Muscle of back (tissue), 10 donors: ENCODE data around the gene PACSIN3. TPM values are rescaled to one million over a fixed set of nuclear protein-coding genes. Genes with fewer than 3 reads are reported as not detected.

Source experiments
- polyA plus RNA-seq, 10 donors: library from polyadenylated mRNA; unstranded; fragments of 120-200 nt; gene quantifications; one replicate each; pipeline ENCODE4 v1.2.1, GENCODE V29; 2013; ENCODE audit not compliant: insufficient read length in 10 of 10

Gene PACSIN3
- polyA plus RNA-seq, 10 donors = 108 to 215 (median 190) TPM

Other genes with a start within 250 kb of the PACSIN3 start
- 10 to 100 TPM; 17.9 to 28.6 (median 20.0) TPM for gene CSTPP1, start 249.7 kb downstream of the PACSIN3 start, polyA plus RNA-seq
- 10 to 100 TPM; 54.1 to 88.7 (median 65.4) TPM for gene ARFGAP2, start 9.6 kb downstream of the PACSIN3 start, polyA plus RNA-seq
- 10 to 100 TPM; 10.8 to 16.7 (median 12.4) TPM for gene DDB2, start 28.5 kb upstream of the PACSIN3 start, polyA plus RNA-seq
- gene ACP2, start 62.4 kb upstream of the PACSIN3 start, polyA plus RNA-seq = 10 to 100 TPM; 17.0 to 30.9 (median 24.6) TPM
- 10 to 100 TPM; 12.6 to 21.7 (median 15.0) TPM for gene NR1H3, start 71.6 kb upstream of the PACSIN3 start, polyA plus RNA-seq
- 10 to 100 TPM; 23.9 to 33.1 (median 29.8) TPM for gene MADD, start 83.7 kb upstream of the PACSIN3 start, polyA plus RNA-seq
- gene MYBPC3, start 166.3 kb upstream of the PACSIN3 start, polyA plus RNA-seq = 1 to 10 TPM in 2 of 10 donors, under 1 TPM in 8; 0.05 to 1.3 (median 0.29) TPM
- gene SPI1, start 192.1 kb upstream of the PACSIN3 start, polyA plus RNA-seq = 1 to 10 TPM; 4.4 to 8.0 (median 5.4) TPM
- 10 to 100 TPM; 27.0 to 48.6 (median 35.3) TPM for gene SLC39A13, start 222.2 kb upstream of the PACSIN3 start, polyA plus RNA-seq
- 100 to 1,000 TPM; 106 to 147 (median 120) TPM for gene PSMC3, start 240.0 kb upstream of the PACSIN3 start, polyA plus RNA-seq